Thyroid gland (tissue), 4 donors: Measurements from ENCODE around the gene FAM169A.

Source experiments
- POLR2A ChIP-seq, 2 donors: fragments of 450-650 bp; IDR thresholded peaks; one replicate each; pipeline ENCODE4 v1.6.1; 2017; ENCODE audit warnings: antibody characterized with exemption in 2 of 2, mild to moderate bottlenecking in 2 of 2, moderate library complexity in 1 of 2
- TF ChIP-seq, protein P1 (sequence below), 6 experiments: fragments of 200-600 bp in 3 of 6; fragments of 450-650 bp in 3 of 6; sonication (generic) in 3 of 6; IDR thresholded peaks; one replicate each; pipeline ENCODE4 v1.5.1; 2016 to 2019; ENCODE audit warnings: antibody characterized with exemption in 6 of 6, mild to moderate bottlenecking in 2 of 6, inconsistent platforms in 1 of 6, moderate library complexity in 1 of 6

GRCh38 chr5:74761241-74761640, 104.9 kb downstream of the FAM169A start:
- TF ChIP-seq, protein P1, sequence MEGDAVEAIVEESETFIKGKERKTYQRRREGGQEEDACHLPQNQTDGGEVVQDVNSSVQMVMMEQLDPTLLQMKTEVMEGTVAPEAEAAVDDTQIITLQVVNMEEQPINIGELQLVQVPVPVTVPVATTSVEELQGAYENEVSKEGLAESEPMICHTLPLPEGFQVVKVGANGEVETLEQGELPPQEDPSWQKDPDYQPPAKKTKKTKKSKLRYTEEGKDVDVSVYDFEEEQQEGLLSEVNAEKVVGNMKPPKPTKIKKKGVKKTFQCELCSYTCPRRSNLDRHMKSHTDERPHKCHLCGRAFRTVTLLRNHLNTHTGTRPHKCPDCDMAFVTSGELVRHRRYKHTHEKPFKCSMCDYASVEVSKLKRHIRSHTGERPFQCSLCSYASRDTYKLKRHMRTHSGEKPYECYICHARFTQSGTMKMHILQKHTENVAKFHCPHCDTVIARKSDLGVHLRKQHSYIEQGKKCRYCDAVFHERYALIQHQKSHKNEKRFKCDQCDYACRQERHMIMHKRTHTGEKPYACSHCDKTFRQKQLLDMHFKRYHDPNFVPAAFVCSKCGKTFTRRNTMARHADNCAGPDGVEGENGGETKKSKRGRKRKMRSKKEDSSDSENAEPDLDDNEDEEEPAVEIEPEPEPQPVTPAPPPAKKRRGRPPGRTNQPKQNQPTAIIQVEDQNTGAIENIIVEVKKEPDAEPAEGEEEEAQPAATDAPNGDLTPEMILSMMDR (IDR thresholded peaks at IDR 0.05), result no peak
- no peak for TF ChIP-seq POLR2A (IDR thresholded peaks at IDR 0.05)
